HG03064 (cell line): ENCODE results near the gene PRSS1.
"Not testable (repeated sequence)": the region's sequence is repeated elsewhere in the genome, so short reads cannot be mapped to it uniquely, and the experiment has no call there.

Experiments used
- ATAC-seq: cut with Tn5 transposase; IDR thresholded peaks from one replicate; pipeline ENCODE4 v1.9.1; 2021; ENCODE audit warnings: low read depth; ENCODE audit not compliant: unreplicated experiment

Gene PRSS1

DNA sequence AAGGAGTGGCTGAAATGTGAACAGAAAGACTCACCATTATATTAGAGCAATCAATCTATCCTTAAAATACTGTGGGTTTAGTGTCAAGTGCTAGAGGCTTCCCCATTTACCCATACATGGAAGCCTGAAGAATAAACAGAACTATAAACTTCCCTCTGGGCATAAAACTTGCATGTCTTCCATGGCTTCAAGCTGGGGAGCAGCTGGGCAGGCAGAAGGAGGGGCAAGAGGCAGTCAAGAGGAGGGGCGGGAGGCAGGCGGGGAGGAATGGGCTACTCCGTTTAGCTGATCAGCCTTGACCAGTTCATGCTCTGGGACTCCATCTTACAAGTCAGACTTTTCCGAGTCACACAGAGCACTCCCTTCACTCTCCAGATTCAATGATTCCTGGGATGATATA lies 3.5 kb upstream of the PRSS1 start:
- no peak for ATAC-seq

DNA sequence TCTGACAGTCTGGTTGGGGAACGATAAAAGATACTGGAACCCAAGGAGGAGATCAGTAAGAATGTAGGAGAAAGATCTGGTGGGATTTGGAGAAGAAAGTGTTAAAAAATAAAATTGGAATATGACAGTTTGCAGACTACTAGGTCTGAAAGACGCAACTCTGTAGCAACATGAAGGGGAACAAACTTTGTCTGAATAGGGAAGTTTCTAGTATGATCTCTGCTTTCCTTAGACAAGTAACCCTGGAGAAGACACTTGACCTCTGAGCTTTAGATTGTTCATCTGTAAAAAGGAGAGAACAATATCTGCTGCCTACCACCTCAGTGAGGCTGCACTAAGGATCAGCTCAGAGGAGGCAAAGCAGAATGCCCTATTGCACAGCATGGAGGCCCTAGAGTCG lies 3.0 kb upstream of the PRSS1 start:
- no peak for ATAC-seq

DNA sequence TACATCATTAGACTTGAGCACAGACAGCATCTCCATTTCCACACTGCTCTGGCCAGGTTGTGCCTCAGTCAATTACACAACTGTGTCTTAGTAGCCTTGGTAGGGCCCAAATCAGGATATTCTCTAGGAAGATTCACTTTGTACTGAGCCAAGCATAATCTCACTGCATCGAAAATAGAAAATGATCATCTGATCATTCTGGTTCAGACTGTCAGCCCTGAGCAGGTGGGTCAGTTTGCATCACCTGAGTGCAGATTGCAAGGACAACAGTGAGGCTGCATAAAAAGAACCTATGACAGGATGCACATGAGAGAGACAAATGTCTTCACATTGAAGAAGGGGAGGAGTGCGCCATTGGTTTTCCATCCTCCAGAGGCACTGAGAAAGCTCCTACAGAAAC lies 862 bp upstream of the PRSS1 start:
- ATAC-seq: not testable (repeated sequence)

DNA sequence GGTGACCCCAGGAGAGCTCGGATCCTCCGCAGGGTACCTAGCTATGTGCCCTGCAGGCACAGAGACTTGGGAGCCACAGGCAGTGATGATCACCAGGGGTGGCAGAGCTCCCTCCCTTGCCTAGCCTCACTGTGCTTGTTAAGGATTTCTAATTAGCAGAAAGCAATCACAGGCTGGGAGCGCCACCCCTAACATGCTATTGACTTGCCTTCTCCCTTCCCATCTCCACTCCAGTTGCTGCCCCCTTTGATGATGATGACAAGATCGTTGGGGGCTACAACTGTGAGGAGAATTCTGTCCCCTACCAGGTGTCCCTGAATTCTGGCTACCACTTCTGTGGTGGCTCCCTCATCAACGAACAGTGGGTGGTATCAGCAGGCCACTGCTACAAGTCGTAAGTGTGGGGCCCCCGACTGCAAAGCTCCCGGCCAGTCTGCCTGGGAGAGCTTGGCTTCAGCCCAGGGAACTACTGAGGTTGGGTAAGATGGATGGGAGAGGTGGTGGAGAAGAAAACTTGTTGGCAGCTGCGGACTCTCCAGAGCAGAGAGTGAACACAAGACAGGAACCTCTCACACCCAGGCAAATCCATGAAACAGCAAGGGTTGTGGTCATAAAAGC lies 1.2 kb downstream of the PRSS1 start:
- ATAC-seq: no peak

DNA sequence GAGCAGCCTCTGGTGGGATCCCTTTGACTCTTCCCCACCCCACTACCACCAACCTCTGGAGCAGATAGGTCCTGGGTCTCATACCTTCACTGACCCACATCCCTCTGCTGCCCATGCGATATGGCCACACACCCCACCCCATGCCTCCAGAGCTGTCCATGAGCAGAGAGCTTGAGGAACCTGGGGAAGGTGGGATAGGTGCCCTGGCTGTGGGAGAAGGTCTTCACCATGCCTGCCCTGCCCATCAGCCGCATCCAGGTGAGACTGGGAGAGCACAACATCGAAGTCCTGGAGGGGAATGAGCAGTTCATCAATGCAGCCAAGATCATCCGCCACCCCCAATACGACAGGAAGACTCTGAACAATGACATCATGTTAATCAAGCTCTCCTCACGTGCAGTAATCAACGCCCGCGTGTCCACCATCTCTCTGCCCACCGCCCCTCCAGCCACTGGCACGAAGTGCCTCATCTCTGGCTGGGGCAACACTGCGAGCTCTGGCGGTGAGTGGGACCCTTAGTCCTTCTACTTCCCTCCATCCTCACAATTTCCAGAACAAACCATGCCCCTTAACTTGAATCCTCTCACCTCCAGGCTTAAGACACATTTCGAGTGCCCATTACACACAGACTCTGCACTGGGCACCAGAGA lies 2.4 kb downstream of the PRSS1 start:
- not testable (repeated sequence) for ATAC-seq

DNA sequence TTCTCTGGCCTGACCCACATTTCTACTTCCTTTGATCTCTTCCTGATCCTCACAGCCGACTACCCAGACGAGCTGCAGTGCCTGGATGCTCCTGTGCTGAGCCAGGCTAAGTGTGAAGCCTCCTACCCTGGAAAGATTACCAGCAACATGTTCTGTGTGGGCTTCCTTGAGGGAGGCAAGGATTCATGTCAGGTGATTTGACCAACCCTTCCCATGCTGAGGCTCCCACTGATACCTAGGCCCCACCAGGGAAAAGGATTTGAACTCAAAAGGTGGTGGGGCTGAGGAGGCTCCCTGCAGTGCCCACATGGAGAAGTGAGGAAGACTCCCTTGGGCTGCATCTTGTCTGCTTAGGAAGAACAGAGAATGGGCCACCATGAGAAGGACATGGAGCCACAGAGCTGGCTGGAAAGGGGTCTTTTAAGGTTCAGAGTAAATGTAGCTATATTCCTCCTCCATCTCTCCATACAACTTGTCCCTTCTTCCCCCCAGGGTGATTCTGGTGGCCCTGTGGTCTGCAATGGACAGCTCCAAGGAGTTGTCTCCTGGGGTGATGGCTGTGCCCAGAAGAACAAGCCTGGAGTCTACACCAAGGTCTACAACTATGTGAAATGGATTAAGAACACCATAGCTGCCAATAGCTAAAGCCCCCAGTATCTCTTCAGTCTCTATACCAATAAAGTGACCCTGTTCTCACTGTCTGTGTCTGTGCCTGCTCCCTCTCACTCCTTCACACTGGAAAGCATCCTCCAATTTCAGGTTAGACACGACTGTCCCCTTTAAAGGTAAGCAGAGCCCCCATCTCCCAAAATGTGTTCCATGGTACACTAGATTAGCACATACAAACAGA lies 3.3 kb downstream of the PRSS1 start:
- no peak for ATAC-seq

DNA sequence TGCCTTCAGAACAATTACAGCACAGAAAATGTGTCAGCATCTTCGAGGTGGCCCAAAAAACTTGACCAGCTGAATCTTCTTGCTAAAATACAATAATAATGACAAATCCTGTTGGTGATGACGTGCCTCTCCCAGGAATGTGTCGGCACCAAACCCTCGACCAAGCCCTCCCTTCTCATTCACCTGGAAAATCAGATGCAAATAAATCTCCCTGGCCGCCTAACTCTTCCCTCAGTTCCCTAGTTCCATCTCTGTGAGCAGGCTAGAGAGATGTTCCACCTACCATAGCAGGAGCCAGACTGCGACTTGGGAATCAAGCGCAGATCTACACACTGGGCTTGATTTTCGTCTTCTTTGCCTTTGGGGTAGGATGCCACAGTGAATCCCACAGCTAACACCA lies 4.1 kb downstream of the PRSS1 start:
- no peak for ATAC-seq

DNA sequence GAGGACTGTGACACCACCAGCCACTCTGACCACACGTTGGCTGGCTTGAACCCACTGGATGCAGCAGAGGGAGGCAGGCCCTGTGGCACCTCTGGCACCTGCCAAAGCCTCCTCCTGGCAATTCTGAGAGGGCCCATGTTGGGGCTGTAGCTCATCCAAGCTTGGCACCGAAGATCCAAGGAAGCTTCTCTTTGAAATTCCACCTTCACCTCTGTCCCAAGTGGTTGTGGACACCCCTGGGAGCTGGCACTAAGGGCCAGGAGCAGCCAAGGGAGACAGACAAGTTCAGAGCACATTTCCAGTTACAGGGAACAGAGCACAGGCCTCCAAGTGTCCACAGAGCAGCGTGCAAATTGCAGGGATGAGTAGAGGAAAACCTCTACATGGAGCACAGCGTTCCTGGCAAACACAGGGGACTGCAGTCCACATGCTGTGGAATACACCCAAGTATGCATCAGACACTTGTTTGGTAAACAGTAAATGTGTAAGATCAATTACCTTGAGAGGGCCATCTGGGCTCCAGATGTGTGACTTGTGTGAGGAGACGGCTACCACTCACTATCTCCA lies 4.7 kb downstream of the PRSS1 start:
- not testable (repeated sequence) for ATAC-seq

DNA sequence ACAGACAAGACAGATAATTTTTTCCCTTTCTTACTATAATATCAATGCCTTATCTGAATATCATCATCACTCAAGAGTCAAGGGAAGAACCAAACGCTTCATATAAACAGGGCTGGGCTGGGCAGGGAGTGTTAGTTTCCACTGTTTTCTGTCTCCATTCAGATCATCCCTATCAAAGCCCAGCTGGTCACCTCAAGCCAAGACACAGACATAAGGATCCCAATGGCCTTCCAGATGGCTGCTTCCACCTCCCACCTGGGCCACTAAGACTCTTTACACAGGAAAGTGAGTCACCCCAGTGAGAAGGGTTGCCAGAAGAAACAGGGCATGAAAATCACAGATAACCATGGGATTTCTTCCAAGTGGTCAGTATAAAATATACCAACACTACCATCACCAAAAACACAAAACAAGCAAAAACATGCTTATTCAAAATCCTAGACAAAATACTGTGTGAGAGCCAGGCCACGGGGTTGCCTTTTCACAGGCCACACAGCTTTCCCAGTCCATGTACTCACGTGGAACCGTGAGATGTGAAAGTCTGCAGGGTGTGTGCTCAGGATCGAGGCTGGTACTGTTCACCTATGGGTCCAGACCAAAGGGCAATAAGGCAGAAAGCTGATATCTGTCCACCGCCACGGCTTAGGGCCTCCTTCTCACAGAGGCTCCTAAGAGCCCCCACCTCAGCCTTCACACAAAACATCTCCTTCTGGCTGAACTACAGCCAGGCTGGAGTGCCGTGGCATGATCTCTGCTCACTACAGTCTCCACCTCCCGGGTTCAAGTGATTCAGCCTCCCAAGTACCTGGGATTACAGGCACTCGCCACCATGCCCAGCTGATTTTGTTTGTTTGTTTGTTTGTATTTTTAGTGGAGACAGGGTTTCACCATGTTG lies 5.7 kb downstream of the PRSS1 start:
- no peak for ATAC-seq

DNA sequence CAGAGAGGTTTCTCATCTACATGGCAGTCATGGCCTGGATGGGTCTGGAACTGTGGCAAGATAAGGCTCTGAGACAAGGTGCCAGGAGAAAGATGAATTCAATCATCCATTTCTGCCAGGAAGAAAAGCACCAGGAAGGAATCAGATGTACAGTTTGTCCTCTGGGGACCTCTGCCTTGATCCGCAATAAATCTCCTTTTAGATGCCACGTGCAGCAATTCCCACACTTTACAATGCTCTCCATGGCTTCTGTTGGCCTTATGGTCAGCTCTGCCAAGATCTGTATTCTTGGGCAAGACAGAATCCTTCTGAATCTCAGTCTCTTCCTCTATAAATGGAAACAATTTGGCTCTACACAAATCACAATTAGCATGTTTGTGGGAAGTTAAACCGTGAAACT lies 9.0 kb downstream of the PRSS1 start:
- ATAC-seq: not testable (repeated sequence)

DNA sequence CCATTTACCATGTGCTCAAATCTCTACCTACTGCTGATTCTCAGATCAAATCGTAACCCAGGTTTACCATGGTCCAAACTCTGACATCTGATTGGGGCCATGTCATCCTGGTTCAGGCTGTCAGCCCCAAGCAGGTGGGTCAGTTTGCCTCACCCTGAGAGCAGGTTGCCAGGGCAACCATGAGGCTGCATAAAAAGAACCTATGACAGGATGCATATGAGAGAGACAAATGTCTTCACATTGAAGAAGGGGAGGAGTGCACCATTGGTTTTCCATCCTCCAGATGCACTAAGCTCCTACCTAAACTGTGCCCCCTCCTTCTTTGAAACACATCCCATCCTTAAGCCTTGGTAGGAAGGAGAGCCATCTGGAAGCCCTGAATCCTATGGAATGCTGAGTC lies 10.2 kb downstream of the PRSS1 start:
- ATAC-seq: no peak

DNA sequence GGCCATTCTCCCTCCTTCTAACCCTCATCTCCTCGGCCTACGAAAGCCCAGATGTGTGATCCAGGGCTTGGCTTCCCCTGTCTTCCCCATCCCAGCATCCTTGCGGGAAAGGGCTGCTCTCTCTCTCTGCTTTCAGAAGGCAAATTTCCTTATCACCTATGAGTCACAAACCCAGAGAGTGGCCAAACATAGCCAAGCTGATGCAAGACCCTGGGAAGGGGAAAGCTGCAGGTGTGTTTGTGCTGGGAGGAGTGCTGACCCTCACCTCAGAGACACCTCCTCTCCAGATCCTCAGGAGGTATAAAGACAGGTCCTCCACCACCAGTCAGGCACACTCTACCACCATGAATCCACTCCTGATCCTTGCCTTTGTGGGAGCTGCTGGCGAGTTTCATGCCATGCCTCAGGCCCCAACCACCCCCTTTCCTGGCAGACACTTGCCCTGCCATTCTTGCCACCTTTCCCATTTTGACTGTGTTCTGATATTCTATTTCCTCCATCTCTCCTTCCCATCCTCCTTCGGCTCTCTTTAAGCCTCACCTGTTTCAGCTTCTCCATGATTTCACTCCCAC lies 10.9 kb downstream of the PRSS1 start:
- no peak for ATAC-seq

DNA sequence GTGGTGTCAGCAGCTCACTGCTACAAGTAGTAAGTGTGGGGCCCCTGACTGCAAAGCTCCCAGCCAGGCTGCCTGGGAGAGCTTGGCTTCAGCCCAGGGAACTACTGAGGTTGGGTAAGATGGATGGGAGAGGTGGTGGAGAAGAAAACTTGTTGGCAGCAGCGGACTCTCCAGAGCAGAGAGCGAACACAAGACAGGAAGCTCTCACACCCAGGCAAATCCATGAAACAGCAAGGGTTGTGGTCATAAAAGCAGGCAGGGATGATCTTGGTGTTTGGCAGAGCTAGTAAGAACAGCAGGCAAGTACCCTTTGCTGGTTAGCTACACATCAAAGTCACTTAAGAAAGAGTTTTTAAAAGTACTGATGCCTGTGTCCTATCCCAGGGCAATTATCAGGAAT lies 12.3 kb downstream of the PRSS1 start:
- not testable (repeated sequence) for ATAC-seq

DNA sequence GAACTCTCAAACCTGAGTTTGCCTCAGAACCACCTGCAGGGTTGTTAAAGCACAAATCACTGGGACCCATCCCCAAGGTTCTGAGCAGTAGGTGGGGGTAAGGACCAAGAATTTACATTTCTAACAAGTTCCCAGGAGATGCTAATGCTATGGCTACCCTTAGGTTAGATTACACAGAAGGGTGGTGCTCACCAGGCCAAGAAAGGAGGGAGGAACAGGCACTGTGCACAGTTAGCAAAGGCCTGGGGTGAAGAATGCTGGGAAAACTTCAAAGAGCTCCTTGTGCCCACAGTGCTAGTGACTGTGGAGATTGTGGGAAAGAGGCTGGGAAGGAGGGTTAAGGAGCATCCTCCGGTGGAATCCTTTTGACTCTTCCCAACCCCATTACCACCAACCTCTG lies 12.8 kb downstream of the PRSS1 start:
- no peak for ATAC-seq

DNA sequence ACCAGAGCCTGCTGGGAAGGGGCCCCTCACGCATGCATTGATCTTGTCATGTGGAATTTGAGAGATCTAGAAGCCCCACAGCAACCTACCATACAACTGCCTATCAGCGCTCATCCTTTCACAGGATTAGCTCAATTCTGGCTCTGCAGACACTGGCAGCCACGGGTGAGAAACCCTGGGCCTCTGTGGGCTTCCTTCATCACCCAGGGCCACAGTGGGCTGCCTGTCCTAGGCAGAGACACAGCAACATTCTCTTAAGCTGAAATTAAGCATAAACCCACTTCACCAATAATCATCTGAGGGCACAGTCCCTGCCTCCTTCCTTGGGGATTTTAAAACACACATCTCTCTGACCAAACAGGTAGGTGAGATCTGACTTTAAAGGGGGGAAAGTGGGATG lies 18.2 kb downstream of the PRSS1 start:
- ATAC-seq: no peak

DNA sequence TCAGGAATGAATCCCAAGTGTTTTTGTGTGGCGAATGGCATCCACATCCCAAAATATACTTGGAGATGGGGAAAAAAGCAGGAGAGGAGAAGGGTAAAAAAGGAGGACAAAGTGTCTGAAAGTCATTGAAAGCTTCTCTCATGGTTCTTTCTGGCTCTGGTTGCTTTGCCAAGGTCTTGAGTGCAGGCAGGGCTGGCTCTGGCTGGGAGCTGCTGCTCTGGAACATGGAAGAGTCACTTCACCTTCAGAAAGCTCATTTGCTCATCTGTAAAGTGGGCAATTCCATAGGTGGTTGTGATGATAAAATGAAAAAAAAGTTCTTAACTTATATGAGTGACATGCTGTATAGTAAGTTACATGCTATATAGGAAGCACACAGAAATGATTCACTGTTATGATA lies 18.6 kb downstream of the PRSS1 start:
- no peak for ATAC-seq

DNA sequence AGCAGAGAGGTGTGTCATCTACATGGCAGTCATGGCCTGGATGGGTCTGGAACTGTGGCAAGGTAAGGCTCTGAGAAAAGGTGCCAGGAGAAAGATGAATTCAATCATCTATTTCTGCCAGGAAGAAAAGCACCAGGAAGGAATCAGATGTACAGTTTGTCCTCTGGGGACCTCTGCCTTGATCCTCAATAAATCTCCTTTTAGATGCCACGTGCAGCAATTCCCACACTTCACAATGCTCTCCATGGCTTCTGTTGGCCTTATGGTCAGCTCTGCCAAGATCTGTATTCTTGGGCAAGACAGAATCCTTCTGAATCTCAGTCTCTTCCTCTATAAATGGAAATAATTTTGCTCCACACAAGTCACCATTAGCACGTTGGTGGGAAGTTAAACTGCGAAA lies 19.6 kb downstream of the PRSS1 start:
- ATAC-seq: not testable (repeated sequence)

DNA sequence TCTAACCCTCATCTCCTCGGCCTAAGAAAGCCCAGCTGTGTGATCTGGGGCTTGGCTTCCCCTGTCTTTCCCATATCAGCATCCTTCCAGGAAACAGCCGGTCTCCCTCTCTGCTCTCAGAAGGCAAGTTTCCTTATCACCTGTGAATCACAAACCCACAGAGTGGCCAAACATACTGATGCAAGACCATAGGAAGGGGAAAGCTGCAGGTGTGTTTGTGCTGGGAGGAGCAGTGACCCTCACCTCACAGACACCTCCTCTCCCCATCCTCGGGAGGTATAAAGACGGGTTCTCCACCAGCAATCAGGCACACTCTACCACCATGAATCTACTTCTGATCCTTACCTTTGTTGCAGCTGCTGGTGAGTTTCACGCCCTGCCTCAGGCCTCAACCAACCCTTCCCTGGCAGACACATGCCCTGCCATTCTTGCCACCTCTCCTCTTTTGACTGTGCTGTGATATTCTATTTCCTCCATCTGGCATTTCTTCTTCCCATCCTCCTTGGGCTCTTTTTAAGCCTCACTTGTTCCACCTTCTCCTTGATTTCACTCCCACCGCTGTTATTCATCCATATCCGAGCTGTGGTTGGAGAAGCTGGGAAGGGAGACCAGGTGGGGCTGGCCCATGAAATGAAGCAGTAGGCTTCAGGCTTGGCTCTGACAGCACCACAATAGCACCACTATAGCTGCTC lies 21.5 kb downstream of the PRSS1 start, which contains the start of gene PRSS2:
TSS of gene PRSS2 (plus strand) at position 310 of the 692 bp plus-strand sequence. CDS start at position 323, 13 bp downstream.
- ATAC-seq: peak; percentile 14

DNA sequence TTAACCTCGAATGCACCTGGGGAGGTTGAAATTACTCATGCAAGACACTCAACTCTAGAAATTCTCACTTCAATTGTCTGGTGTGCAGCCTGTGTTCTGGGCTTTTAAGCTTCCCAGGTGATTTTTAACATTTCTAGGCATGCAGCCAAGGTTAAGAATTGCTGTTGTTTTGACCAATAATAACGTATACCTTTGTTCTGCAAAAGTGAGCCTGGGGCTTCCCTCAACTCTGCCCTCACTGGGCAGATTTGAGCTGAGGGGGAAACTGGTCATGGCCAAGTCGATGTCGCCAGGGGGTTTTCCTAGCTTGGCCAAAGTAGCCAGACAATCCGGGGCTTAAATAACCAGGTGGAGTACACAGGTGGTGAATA lies 22.1 kb downstream of the PRSS1 start:
- peak; percentile 92 for ATAC-seq
